Nephron (organoid): Measurements from ENCODE around the gene CRYGA.

Experiments used
- H3K27ac Mint-ChIP-seq, 3 experiments: 2 replicates each; pipeline ENCODE4 v1.8.0; 2020; ENCODE audit warnings: mixed read lengths in 3 of 3, mild to moderate bottlenecking in 2 of 3, moderate library complexity in 1 of 3
- H3K27me3 Mint-ChIP-seq: 2 replicates; pipeline ENCODE4 v1.8.0; 2021; ENCODE audit warnings: low read depth, mild to moderate bottlenecking, moderate library complexity, mixed read lengths
- H3K36me3 Mint-ChIP-seq: 2 replicates; pipeline ENCODE4 v1.8.0; 2020; ENCODE audit warnings: low read depth, mixed read lengths
- H3K4me1 Mint-ChIP-seq: 2 replicates; pipeline ENCODE4 v1.8.0; 2020; ENCODE audit warnings: mixed read lengths
- H3K4me3 Mint-ChIP-seq, 3 experiments: 2 replicates each; pipeline ENCODE4 v1.8.0; 2020; ENCODE audit warnings: mild to moderate bottlenecking in 3 of 3, mixed read lengths in 3 of 3, moderate library complexity in 2 of 3
- H3K9me3 Mint-ChIP-seq: 2 replicates; pipeline ENCODE4 v1.8.0; 2020; ENCODE audit warnings: mixed read lengths
- TF ChIP-seq, protein P1 (sequence below), 3 experiments: fragments of 200-600 bp; sonication (generic); IDR thresholded peaks; one replicate each; pipeline ENCODE4 v1.5.0; 2021; ENCODE audit warnings: antibody characterized with exemption in 3 of 3; ENCODE audit not compliant: unreplicated experiment in 3 of 3

Gene CRYGA

DNA sequence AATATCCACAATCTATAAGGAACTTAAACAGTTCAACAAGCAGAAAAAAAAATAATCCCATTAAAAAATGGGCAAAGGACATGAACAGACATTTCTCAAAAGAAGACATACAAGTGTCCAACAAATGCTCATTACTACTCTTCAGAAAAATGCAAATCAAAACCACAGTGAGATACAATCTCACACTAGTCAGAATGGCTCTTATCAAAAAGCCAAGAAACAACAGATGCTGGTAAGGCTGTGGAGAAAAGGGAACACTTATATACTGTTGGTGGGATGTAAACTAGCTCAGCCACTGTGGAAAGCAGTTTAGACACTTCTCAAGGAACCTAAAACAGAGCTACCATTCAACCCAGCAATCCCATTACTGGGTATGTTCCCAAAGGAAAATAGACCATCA lies 10.2 kb downstream of the CRYGA start:
- Mint-ChIP-seq H3K4me1 (no peaks in the 10 kb centered on the region), H3K27ac (no peak overlapping the region), H3K9me3 (peaks cover 9% of the 10 kb centered on the region), H3K36me3 (no peaks in the 10 kb centered on the region), H3K4me3 (no peak overlapping the region), H3K27me3 (no peaks in the 10 kb centered on the region)
- TF ChIP-seq, protein P1, sequence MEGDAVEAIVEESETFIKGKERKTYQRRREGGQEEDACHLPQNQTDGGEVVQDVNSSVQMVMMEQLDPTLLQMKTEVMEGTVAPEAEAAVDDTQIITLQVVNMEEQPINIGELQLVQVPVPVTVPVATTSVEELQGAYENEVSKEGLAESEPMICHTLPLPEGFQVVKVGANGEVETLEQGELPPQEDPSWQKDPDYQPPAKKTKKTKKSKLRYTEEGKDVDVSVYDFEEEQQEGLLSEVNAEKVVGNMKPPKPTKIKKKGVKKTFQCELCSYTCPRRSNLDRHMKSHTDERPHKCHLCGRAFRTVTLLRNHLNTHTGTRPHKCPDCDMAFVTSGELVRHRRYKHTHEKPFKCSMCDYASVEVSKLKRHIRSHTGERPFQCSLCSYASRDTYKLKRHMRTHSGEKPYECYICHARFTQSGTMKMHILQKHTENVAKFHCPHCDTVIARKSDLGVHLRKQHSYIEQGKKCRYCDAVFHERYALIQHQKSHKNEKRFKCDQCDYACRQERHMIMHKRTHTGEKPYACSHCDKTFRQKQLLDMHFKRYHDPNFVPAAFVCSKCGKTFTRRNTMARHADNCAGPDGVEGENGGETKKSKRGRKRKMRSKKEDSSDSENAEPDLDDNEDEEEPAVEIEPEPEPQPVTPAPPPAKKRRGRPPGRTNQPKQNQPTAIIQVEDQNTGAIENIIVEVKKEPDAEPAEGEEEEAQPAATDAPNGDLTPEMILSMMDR (IDR thresholded peaks at IDR 0.05; ENCODE audit: unreplicated experiment in 3 of 3), result no peak

DNA sequence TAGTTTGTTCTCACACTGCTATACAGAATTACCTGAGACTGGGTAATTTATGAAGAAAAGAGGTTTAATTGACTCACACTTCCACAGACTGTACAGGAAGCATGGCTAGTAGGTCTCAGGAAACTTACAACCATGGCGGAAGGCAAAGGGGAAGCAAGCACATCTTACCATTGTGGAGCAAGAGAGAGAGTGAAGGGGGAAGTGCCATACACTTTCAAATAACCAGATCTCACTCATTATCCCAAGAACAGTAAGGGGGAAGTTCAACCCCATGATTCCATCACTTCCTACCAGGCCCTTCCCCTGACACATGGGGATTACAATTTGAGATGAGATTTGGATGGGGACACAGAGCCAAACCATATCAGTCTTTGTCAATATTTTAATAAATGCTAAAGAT lies 12.4 kb downstream of the CRYGA start:
- no peaks in the 10 kb centered on the region for H3K4me1 Mint-ChIP-seq

DNA sequence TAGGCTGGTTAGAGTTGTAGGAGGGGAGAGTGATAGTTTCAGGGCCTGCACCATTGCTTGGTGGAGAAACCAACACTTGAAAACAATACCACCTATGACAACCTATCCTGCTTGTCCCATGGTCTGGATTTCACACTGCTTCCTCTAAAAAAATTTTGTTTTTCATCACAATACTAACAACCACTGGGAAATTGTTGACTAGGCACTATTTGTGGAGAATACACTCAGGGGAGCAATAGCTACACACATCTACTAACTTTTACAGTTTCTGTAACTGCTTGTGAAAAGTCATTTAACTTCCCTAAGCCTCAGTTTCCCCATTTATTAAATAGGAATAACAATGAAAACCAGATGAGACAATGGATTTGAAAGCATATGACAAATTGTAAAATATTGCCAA lies 13.3 kb downstream of the CRYGA start:
- Mint-ChIP-seq H3K4me3 (no peak overlapping the region), H3K27ac (no peak overlapping the region), H3K9me3 (peaks cover 9% of the 10 kb centered on the region), H3K27me3 (peaks cover 4% of the 10 kb centered on the region), H3K36me3 (no peaks in the 10 kb centered on the region), H3K4me1 (no peaks in the 10 kb centered on the region)
- TF ChIP-seq, protein P1 (IDR thresholded peaks at IDR 0.05; ENCODE audit: unreplicated experiment in 3 of 3), result no peak

More for the DNA sequence above, 12.4 kb downstream of the CRYGA start:
- Mint-ChIP-seq H3K9me3 (peaks cover 9% of the 10 kb centered on the region), H3K4me3 (no peak overlapping the region), H3K36me3 (no peaks in the 10 kb centered on the region), H3K27me3 (peaks cover 4% of the 10 kb centered on the region), H3K27ac (no peak overlapping the region)
- TF ChIP-seq, protein P1 (IDR thresholded peaks at IDR 0.05; ENCODE audit: unreplicated experiment in 3 of 3), result no peak

DNA sequence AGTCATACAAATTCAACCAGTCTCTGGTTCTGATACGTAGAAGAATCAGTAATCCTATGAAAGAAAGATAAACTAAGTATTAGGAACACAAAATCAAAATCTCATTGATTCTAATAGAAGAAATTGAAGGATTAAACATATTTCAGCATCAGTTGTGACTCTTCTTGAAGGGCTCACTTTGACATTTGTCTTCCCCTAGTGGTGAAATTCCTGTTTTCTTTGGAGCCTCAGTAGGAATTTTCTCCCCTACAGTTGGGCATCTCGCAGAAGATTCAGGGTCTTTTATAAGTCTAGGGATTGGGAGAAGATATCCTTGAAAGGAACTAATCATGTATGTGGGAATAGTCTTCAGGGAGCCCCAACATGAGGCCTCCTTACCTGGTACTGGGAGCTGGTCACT lies 14.6 kb downstream of the CRYGA start:
- Mint-ChIP-seq H3K4me3 (no peak overlapping the region), H3K27ac (no peak overlapping the region), H3K36me3 (no peaks in the 10 kb centered on the region), H3K27me3 (peaks cover 4% of the 10 kb centered on the region), H3K4me1 (peaks cover 4% of the 10 kb centered on the region), H3K9me3 (peaks cover 9% of the 10 kb centered on the region)
- TF ChIP-seq, protein P1 (IDR thresholded peaks at IDR 0.05; ENCODE audit: unreplicated experiment in 3 of 3), result no peak

DNA sequence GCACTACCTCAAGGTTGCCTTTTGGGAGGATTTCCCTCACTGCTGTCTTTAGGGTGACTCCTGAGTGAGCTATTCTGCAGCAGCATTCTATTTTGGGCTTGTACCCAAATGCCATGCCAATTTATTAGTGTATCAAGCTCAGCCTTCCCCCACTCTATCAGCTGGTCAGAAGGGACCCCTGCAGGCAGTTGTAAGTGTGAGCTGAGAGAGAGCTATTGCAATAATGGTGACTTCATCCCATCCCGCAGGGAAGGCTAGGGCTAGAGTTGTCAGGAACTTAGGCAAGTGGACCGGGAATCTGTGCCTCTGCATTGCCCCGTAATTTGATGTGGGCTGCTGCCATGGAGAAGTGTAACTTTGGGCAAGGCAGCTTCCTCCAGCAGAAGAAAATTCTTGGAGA lies 15.6 kb downstream of the CRYGA start:
- H3K36me3 Mint-ChIP-seq, result no peaks in the 10 kb centered on the region
- peaks cover 9% of the 10 kb centered on the region for H3K9me3 Mint-ChIP-seq
- H3K27me3 Mint-ChIP-seq, result peaks cover 4% of the 10 kb centered on the region
- peaks cover 12% of the 10 kb centered on the region for H3K4me1 Mint-ChIP-seq
- TF ChIP-seq, protein P1 (IDR thresholded peaks at IDR 0.05; ENCODE audit: unreplicated experiment in 3 of 3), result no peak
- H3K4me3 Mint-ChIP-seq, result no peak overlapping the region
- H3K27ac Mint-ChIP-seq, result no peak overlapping the region

DNA sequence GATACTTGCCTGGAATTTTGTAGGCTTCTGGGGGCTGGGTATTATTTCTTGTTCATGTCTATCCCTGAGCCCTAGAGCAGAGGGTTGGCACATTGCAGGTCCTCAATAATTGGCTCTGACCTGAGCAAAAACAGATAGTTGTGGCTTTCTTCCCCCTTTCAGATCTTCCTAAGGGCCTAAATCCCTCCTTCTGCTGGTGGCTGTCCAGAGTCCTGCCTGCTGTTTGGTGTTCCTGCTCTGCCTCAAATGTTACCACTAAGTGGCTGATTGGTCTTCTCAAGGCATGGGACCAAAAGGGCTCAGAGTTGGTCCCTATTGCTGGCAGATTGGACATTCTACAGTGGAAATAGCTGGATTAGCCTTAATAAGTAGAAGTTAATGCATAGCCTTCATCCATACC lies 16.4 kb downstream of the CRYGA start:
- H3K36me3 Mint-ChIP-seq, result no peaks in the 10 kb centered on the region
- H3K27me3 Mint-ChIP-seq, result peaks cover 4% of the 10 kb centered on the region
- H3K27ac Mint-ChIP-seq, result no peak overlapping the region
- peaks cover 19% of the 10 kb centered on the region for H3K4me1 Mint-ChIP-seq
- no peak overlapping the region for H3K4me3 Mint-ChIP-seq
- H3K9me3 Mint-ChIP-seq, result peaks cover 9% of the 10 kb centered on the region
- TF ChIP-seq, protein P1 (IDR thresholded peaks at IDR 0.05; ENCODE audit: unreplicated experiment in 3 of 3), result no peak
